MM.1S (cell line): ENCODE measurements around the gene DGKI.

Experiments
- DNase-seq: peaks from one replicate; pipeline ENCODE4 v3.0.0-alpha.2; 2015
- H2AFZ ChIP-seq: fragments of 300-600 bp; sonication (generic); 2 replicates; pipeline ENCODE4 v1.6.0; 2016; ENCODE audit warnings: antibody characterized with exemption, low read length
- H3F3A ChIP-seq: fragments of 300-600 bp; sonication (generic); 2 replicates; pipeline ENCODE4 v1.6.1; 2016; ENCODE audit warnings: mild to moderate bottlenecking, antibody characterized with exemption, low read length, moderate library complexity, mixed read lengths; ENCODE audit not compliant: insufficient read depth
- H3K27ac ChIP-seq: fragments of 300-600 bp; sonication (generic); 2 replicates; pipeline ENCODE4 v1.5.1; 2016; ENCODE audit warnings: mild to moderate bottlenecking, low read length
- H3K27me3 ChIP-seq: fragments of 300-600 bp; sonication (generic); replicated peaks from 2 replicates; pipeline ENCODE4 v1.6.0; 2016; ENCODE audit warnings: low read length; ENCODE audit not compliant: insufficient read depth
- H3K36me3 ChIP-seq: fragments of 300-600 bp; sonication (generic); replicated peaks from 2 replicates; pipeline ENCODE4 v1.6.1; 2016; ENCODE audit warnings: mild to moderate bottlenecking, low read length, mixed read lengths; ENCODE audit not compliant: insufficient read depth
- H3K4me1 ChIP-seq: fragments of 300-600 bp; sonication (generic); 2 replicates; pipeline ENCODE4 v1.6.1; 2016; ENCODE audit warnings: low read length, mixed read lengths
- H3K4me2 ChIP-seq: fragments of 300-600 bp; sonication (generic); 2 replicates; pipeline ENCODE4 v1.6.0; 2016; ENCODE audit warnings: low read depth, low read length
- H3K4me3 ChIP-seq: fragments of 300-600 bp; sonication (generic); 2 replicates; pipeline ENCODE4 v1.5.1; 2016; ENCODE audit warnings: low read length, mixed read lengths
- H3K79me2 ChIP-seq: fragments of 300-600 bp; sonication (generic); 2 replicates; pipeline ENCODE4 v1.6.1; 2016; ENCODE audit warnings: mixed run types, low read length, mixed read lengths
- H3K9ac ChIP-seq: fragments of 300-600 bp; sonication (generic); 2 replicates; pipeline ENCODE4 v1.6.1; 2016; ENCODE audit warnings: low read length, mixed read lengths
- H3K9me2 ChIP-seq: fragments of 300-600 bp; sonication (generic); replicated peaks from 2 replicates; pipeline ENCODE4 v1.6.1; 2016; ENCODE audit warnings: mild to moderate bottlenecking, low read length, mixed read lengths; ENCODE audit not compliant: insufficient read depth
- H3K9me3 ChIP-seq: fragments of 300-600 bp; sonication (generic); replicated peaks from 2 replicates; pipeline ENCODE4 v1.6.1; 2016; ENCODE audit warnings: mild to moderate bottlenecking, low read length, mixed read lengths; ENCODE audit not compliant: insufficient read depth
- H4K20me1 ChIP-seq: fragments of 300-600 bp; sonication (generic); 2 replicates; pipeline ENCODE4 v1.6.1; 2016; ENCODE audit warnings: mild to moderate bottlenecking, low read length, moderate library complexity, mixed read lengths; ENCODE audit not compliant: insufficient read depth
- EZH2 ChIP-seq: fragments of 300-600 bp; sonication (generic); optimal IDR thresholded peaks from 2 replicates; pipeline ENCODE3; 2017; ENCODE audit warnings: low read depth, mild to moderate bottlenecking, antibody characterized with exemption, low read length, mixed read lengths
- EZH2phosphoT487 ChIP-seq: fragments of 300-600 bp; sonication (generic); IDR thresholded peaks from 2 replicates; pipeline ENCODE4 v1.6.1; 2018; ENCODE audit warnings: antibody characterized with exemption, low read length
- TF ChIP-seq, protein P1 (sequence below): fragments of 300-600 bp; sonication (generic); IDR thresholded peaks from 2 replicates; pipeline ENCODE4 v1.5.1; 2016; ENCODE audit warnings: antibody characterized with exemption, low read length, mixed read lengths

Gene DGKI

DNA sequence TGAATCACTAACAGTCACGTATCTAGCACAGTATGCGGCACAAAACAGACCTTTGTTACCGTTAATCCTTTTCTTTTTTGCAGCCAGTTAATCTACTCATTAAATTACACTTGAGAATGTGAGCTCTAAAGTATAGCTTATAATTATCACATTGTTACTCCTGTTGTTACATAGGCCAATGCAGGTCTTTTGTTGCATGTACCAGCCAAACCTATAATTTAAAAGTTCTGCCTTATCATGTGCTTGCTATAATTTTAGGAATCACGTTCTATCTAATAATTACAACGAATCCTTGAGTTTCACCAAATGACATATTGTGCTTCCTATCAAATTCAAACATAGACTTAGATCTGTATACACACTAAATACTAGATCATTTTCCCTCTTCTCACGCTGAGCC lies 245.1 kb downstream of the DGKI start:
- Histone ChIP-seq H4K20me1 (no peaks in the 10 kb centered on the region), H3K27me3 (no peaks in the 10 kb centered on the region), H3K36me3 (no peaks in the 10 kb centered on the region), H3K79me2 (no peaks in the 10 kb centered on the region), H3K4me3 (no peak overlapping the region), H3K9me2 (no peaks in the 10 kb centered on the region), H3F3A (no peaks in the 10 kb centered on the region), H2AFZ (no peak overlapping the region), H3K4me2 (no peak overlapping the region), H3K9ac (no peak overlapping the region), H3K9me3 (no peaks in the 10 kb centered on the region), H3K27ac (no peak overlapping the region), H3K4me1 (no peaks in the 10 kb centered on the region)
- no peak for DNase-seq
- TF ChIP-seq EZH2 (no peak), EZH2phosphoT487 (no peak)
- TF ChIP-seq, protein P1, sequence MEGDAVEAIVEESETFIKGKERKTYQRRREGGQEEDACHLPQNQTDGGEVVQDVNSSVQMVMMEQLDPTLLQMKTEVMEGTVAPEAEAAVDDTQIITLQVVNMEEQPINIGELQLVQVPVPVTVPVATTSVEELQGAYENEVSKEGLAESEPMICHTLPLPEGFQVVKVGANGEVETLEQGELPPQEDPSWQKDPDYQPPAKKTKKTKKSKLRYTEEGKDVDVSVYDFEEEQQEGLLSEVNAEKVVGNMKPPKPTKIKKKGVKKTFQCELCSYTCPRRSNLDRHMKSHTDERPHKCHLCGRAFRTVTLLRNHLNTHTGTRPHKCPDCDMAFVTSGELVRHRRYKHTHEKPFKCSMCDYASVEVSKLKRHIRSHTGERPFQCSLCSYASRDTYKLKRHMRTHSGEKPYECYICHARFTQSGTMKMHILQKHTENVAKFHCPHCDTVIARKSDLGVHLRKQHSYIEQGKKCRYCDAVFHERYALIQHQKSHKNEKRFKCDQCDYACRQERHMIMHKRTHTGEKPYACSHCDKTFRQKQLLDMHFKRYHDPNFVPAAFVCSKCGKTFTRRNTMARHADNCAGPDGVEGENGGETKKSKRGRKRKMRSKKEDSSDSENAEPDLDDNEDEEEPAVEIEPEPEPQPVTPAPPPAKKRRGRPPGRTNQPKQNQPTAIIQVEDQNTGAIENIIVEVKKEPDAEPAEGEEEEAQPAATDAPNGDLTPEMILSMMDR = no peak

DNA sequence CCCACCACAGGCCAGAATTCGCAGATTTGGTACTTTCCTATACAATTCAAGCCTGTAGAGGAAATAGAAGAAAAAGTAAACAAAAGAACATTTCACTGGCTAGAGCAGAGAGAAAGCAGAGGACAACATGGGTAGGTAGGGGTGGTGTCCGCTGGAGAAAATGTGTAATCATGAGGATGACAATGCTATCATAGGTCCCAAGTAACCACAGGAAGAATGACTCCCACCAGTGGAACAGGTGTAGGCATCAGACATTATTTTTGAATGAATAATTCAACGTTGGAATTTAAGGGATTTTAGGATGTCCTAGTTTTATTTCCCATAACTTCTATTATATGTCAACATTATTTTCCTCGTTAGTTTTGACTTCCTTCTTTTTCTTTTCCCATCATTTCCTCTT lies 248.9 kb downstream of the DGKI start:
- H3K9me2 ChIP-seq = no peaks in the 10 kb centered on the region
- no peak overlapping the region for H3K27ac ChIP-seq
- no peak overlapping the region for H3K4me2 ChIP-seq
- no peaks in the 10 kb centered on the region for H3K9me3 ChIP-seq
- H3K4me3 ChIP-seq = no peak overlapping the region
- DNase-seq = no peak
- no peaks in the 10 kb centered on the region for H3F3A ChIP-seq
- no peaks in the 10 kb centered on the region for H3K27me3 ChIP-seq
- TF ChIP-seq, protein P1 = no peak
- TF ChIP-seq EZH2 (no peak), EZH2phosphoT487 (no peak)
- no peak overlapping the region for H2AFZ ChIP-seq
- H3K79me2 ChIP-seq = no peaks in the 10 kb centered on the region
- no peaks in the 10 kb centered on the region for H4K20me1 ChIP-seq
- no peak overlapping the region for H3K9ac ChIP-seq
- H3K36me3 ChIP-seq = no peaks in the 10 kb centered on the region
- H3K4me1 ChIP-seq = no peaks in the 10 kb centered on the region

DNA sequence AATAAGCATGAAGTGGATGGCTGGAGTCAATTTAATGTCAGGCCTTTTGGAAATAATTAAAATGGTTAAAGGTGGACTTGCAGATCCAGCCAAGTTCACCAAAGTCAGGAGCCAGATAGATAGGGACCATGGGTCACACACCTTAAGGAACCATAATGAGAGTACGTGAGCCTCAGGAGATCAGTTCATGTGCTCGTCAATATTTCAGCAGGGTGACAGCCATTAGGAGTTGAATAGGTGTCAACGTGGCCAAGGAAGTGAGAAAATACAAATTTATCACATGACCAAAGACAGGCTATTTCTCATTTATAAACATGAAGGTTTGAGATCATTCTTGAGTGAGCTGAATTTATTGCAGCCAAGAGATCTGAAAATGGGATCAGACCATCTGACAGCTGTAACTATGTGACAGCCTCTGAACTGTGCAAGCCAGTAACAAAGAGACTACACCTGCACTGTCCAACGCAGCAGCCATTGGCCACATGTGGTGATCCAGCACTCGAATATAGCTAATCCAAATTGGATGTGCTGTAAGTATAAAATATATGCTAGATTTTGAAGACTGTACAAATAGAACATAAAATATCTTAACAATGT lies 253.6 kb downstream of the DGKI start:
- no peaks in the 10 kb centered on the region for H3K9me2 ChIP-seq
- DNase-seq = no peak
- H3K4me2 ChIP-seq = no peak overlapping the region

DNA sequence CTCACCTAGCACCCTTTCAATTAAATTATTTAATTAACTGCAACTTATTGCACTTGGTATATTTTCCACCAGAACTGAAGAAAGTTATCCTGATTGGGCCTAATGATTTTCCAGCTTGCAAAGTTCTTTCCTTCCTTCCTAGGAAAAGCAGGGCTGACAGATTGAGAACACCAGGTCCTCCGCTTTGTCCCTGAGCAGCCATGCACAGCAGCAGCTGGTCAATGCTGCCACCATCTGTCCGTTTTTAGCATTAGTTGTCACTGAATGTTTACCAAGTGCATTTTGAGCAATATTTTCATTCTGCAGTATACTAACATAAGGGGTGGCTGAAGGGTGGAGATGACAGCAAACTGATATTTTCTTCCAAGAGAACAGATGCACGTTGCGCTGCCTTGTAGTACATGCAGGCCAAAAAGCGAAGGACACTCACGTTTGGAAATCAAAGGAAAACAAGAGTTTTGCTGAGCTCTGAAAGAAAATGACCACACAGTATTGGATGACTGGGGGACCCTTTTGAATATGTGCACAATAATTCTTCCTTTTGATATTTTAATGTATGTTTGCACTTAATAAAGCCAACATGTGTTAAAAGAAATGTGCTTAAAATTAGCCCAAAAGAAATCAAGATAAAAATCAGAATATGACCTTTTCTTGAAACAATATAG lies 254.4 kb downstream of the DGKI start:
- Histone ChIP-seq H3K9ac (no peak overlapping the region), H3K9me3 (no peaks in the 10 kb centered on the region), H3K27ac (no peak overlapping the region), H3K9me2 (no peaks in the 10 kb centered on the region), H3K4me2 (no peak overlapping the region), H3K79me2 (no peaks in the 10 kb centered on the region), H3K4me3 (no peak overlapping the region), H2AFZ (no peak overlapping the region), H3K27me3 (no peaks in the 10 kb centered on the region), H3K4me1 (0 out of 2 replicates have a peak, but pooled peaks cover 6% of the 10 kb centered on the region), H4K20me1 (no peaks in the 10 kb centered on the region), H3K36me3 (no peaks in the 10 kb centered on the region), H3F3A (no peaks in the 10 kb centered on the region)
- peak; percentile 64 for DNase-seq
- no peak for TF ChIP-seq EZH2phosphoT487
- TF ChIP-seq, protein P1 = peak; percentile 95

More for the DNA sequence above, 253.6 kb downstream of the DGKI start:
- Histone ChIP-seq H3K9ac (no peak overlapping the region), H3K79me2 (no peaks in the 10 kb centered on the region), H3K4me3 (no peak overlapping the region), H3K36me3 (no peaks in the 10 kb centered on the region), H2AFZ (no peak overlapping the region), H3K4me1 (0 out of 2 replicates have a peak, but pooled peaks cover 6% of the 10 kb centered on the region), H3F3A (no peaks in the 10 kb centered on the region), H3K27ac (no peak overlapping the region), H3K9me3 (no peaks in the 10 kb centered on the region), H4K20me1 (no peaks in the 10 kb centered on the region), H3K27me3 (no peaks in the 10 kb centered on the region)
- TF ChIP-seq EZH2 = no peak
